ENCODE results near the gene CYP46A1. TPM values are rescaled to one million over a fixed set of nuclear protein-coding genes. Genes with fewer than 3 reads are reported as not detected.

CYP46A1 gene
- total RNA-seq, 2 experiments from 2014 or later, result 0.11 to 0.22 TPM

- Mint-ChIP-seq H3K9me3 (no peaks in the 10 kb centered on the region), H3K27me3 (peaks cover 35% of the 10 kb centered on the region), H3K4me3 (no peak overlapping the region), H3K36me3 (ENCODE audit: low read depth) (no peaks in the 10 kb centered on the region), H3K4me1 (ENCODE audit: low read depth) (peaks cover 7% of the 10 kb centered on the region), H3K27ac (no peak overlapping the region)
- Histone ChIP-seq H3K9me3 (ENCODE audit: control insufficient read depth in 1 of 2, insufficient read depth in 1 of 2, low read length in 2 of 2) (no peaks in the 10 kb centered on the region), H3K4me3 (ENCODE audit: low read length) (no peak overlapping the region), H3K4me1 (ENCODE audit: insufficient read depth, low read length) (peaks cover 14% of the 10 kb centered on the region), H3K36me3 (ENCODE audit: insufficient read depth, low read length) (no peaks in the 10 kb centered on the region), H3K27ac (ENCODE audit: low read depth in 1 of 2, low read length in 2 of 2) (no peak overlapping the region), H3K27me3 (ENCODE audit: control insufficient read depth in 1 of 2, insufficient read depth in 2 of 2, low read length in 2 of 2) (peaks cover 0 to 2% of the 10 kb centered on the region in 2 experiments)
- DNase-seq (no peak), ATAC-seq (ENCODE audit: poor library complexity) (no peak)
- POLR2A ChIA-PET, result no interaction called here
- intact Hi-C loops (cut with DNase I, micrococcal nuclease), result no loop called here
- CTCF ChIA-PET, result no interaction called here
- TF ChIP-seq CTCF (IDR thresholded peaks at IDR 0.05), result no peak
Measured at GRCh38 chr14:99668307-99669295, 15.5 kb upstream of the CYP46A1 start.

GRCh38 chr14:99670361-99671234 lies 13.5 kb upstream of the CYP46A1 start:
- no peak overlapping the region for H3K27ac Mint-ChIP-seq
- no peaks in the 10 kb centered on the region for H3K9me3 ChIP-seq (ENCODE audit: control insufficient read depth in 1 of 2, insufficient read depth in 1 of 2, low read length in 2 of 2)
- H3K36me3 ChIP-seq (ENCODE audit: insufficient read depth, low read length), result no peaks in the 10 kb centered on the region
- peaks cover 39% of the 10 kb centered on the region for H3K27me3 Mint-ChIP-seq
- intact Hi-C loops (cut with DNase I, micrococcal nuclease), result no loop called here
- no peaks in the 10 kb centered on the region for H3K36me3 Mint-ChIP-seq (ENCODE audit: low read depth)
- CTCF ChIA-PET, result no interaction called here
- peaks cover 7% of the 10 kb centered on the region for H3K4me1 Mint-ChIP-seq (ENCODE audit: low read depth)
- peaks cover 17% of the 10 kb centered on the region for H3K4me1 ChIP-seq (ENCODE audit: insufficient read depth, low read length)
- peaks cover 0 to 8% of the 10 kb centered on the region in 2 experiments for H3K27me3 ChIP-seq (ENCODE audit: control insufficient read depth in 1 of 2, insufficient read depth in 2 of 2, low read length in 2 of 2)
- no peak for TF ChIP-seq CTCF (IDR thresholded peaks at IDR 0.05)
- H3K4me3 ChIP-seq (ENCODE audit: low read length), result no peak overlapping the region
- no peaks in the 10 kb centered on the region for H3K9me3 Mint-ChIP-seq
- H3K27ac ChIP-seq (ENCODE audit: low read depth in 1 of 2, low read length in 2 of 2), result no peak overlapping the region
- DNase-seq (no peak), ATAC-seq (ENCODE audit: poor library complexity) (no peak)
- POLR2A ChIA-PET, result no interaction called here
- no peak overlapping the region for H3K4me3 Mint-ChIP-seq

GRCh38 chr14:99671235-99672224 lies 12.6 kb upstream of the CYP46A1 start:
- Mint-ChIP-seq H3K36me3 (ENCODE audit: low read depth) (no peaks in the 10 kb centered on the region), H3K9me3 (no peaks in the 10 kb centered on the region), H3K27ac (no peak overlapping the region), H3K4me1 (ENCODE audit: low read depth) (peaks cover 7% of the 10 kb centered on the region), H3K27me3 (peaks cover 34% of the 10 kb centered on the region), H3K4me3 (no peak overlapping the region)
- intact Hi-C loops (cut with DNase I, micrococcal nuclease), result no loop called here
- ChIA-PET POLR2A (no interaction called here), CTCF (no interaction called here)
- H3K36me3 ChIP-seq (ENCODE audit: insufficient read depth, low read length), result no peaks in the 10 kb centered on the region
- DNase-seq (no peak), ATAC-seq (ENCODE audit: poor library complexity) (no peak)
- H3K27ac ChIP-seq (ENCODE audit: low read depth in 1 of 2, low read length in 2 of 2), result no peak overlapping the region
- peaks cover 0 to 8% of the 10 kb centered on the region in 2 experiments for H3K27me3 ChIP-seq (ENCODE audit: control insufficient read depth in 1 of 2, insufficient read depth in 2 of 2, low read length in 2 of 2)
- TF ChIP-seq CTCF (IDR thresholded peaks at IDR 0.05), result no peak
- no peak overlapping the region for H3K4me3 ChIP-seq (ENCODE audit: low read length)
- peaks cover 26% of the 10 kb centered on the region for H3K4me1 ChIP-seq (ENCODE audit: insufficient read depth, low read length)
- peaks cover 0 to 5% of the 10 kb centered on the region in 2 experiments for H3K9me3 ChIP-seq (ENCODE audit: control insufficient read depth in 1 of 2, insufficient read depth in 1 of 2, low read length in 2 of 2)

Data from CD4-positive, alpha-beta T cell (primary cell).